Muscle layer of duodenum (tissue), 2 donors: ENCODE results near the gene TBCEL.
"Not testable (repeated sequence)": the region's sequence is repeated elsewhere in the genome, so short reads cannot be mapped to it uniquely, and the experiment has no call there.

Experiments used
- H3K27ac ChIP-seq: one replicate; pipeline ENCODE4 v1.7.0; 2013; ENCODE audit warnings: mild to moderate bottlenecking, low read length
- H3K27me3 ChIP-seq: one replicate; pipeline ENCODE4 v1.7.0; 2013; ENCODE audit warnings: low read depth, mild to moderate bottlenecking, control low read depth, low read length
- H3K36me3 ChIP-seq, 2 donors: one replicate each; pipeline ENCODE4 v1.7.0; 2013; ENCODE audit warnings: low read length in 2 of 2, control low read depth in 1 of 2, mild to moderate bottlenecking in 1 of 2; ENCODE audit not compliant: insufficient read depth in 2 of 2, control insufficient read depth in 1 of 2
- H3K4me1 ChIP-seq, 2 donors: one replicate each; pipeline ENCODE4 v1.7.0; 2013; ENCODE audit warnings: low read length in 2 of 2, mild to moderate bottlenecking in 2 of 2, control low read depth in 1 of 2, moderate library complexity in 1 of 2; ENCODE audit not compliant: insufficient read depth in 2 of 2, control insufficient read depth in 1 of 2
- H3K4me3 ChIP-seq, 2 donors: one replicate each; pipeline ENCODE4 v1.7.0; 2013; ENCODE audit warnings: low read length in 2 of 2, low read depth in 1 of 2, mild to moderate bottlenecking in 1 of 2
- H3K9me3 ChIP-seq, 2 donors: one replicate each; pipeline ENCODE4 v1.7.0; 2013; ENCODE audit warnings: low read length in 2 of 2, control low read depth in 1 of 2, mild to moderate bottlenecking in 1 of 2; ENCODE audit not compliant: control insufficient read depth in 1 of 2
- donor health status: healthy.

TBCEL gene

GRCh38 chr11:121031167-121031566, 7.3 kb downstream of the TBCEL start:
- no peaks in the 10 kb centered on the region for H3K4me1 ChIP-seq
- H3K4me3 ChIP-seq, result no peak overlapping the region
- H3K27me3 ChIP-seq, result no peaks in the 10 kb centered on the region

GRCh38 chr11:121031648-121032047, 7.7 kb downstream of the TBCEL start:
- H3K27me3 ChIP-seq, H3K4me1 ChIP-seq, H3K4me3 ChIP-seq, H3K27ac ChIP-seq, H3K36me3 ChIP-seq, H3K9me3 ChIP-seq: not testable (repeated sequence)

More at GRCh38 chr11:121031167-121031566, 7.3 kb downstream of the TBCEL start:
- Histone ChIP-seq H3K36me3 (no peaks in the 10 kb centered on the region), H3K9me3 (no peaks in the 10 kb centered on the region), H3K27ac (no peak overlapping the region)

- Histone ChIP-seq H3K4me3 (no peak overlapping the region), H3K27ac (no peak overlapping the region), H3K27me3 (no peaks in the 10 kb centered on the region), H3K9me3 (no peaks in the 10 kb centered on the region), H3K36me3 (no peaks in the 10 kb centered on the region), H3K4me1 (no peaks in the 10 kb centered on the region)
Measured at GRCh38 chr11:121032546-121032945, 8.6 kb downstream of the TBCEL start.

- Histone ChIP-seq H3K9me3 (no peaks in the 10 kb centered on the region), H3K4me3 (no peak overlapping the region), H3K27me3 (no peaks in the 10 kb centered on the region), H3K36me3 (no peaks in the 10 kb centered on the region), H3K4me1 (no peaks in the 10 kb centered on the region), H3K27ac (no peak overlapping the region)
Measured at GRCh38 chr11:121033635-121034034, 9.7 kb downstream of the TBCEL start.

- no peaks in the 10 kb centered on the region for H3K36me3 ChIP-seq
- H3K27ac ChIP-seq, result no peak overlapping the region
- no peak overlapping the region for H3K4me3 ChIP-seq
Measured at GRCh38 chr11:121035169-121035755, 11.4 kb downstream of the TBCEL start.

GRCh38 chr11:121035780-121036179, 11.9 kb downstream of the TBCEL start:
- Histone ChIP-seq H3K4me3 (no peak overlapping the region), H3K36me3 (no peaks in the 10 kb centered on the region), H3K27ac (no peak overlapping the region), H3K9me3 (no peaks in the 10 kb centered on the region), H3K4me1 (no peaks in the 10 kb centered on the region), H3K27me3 (no peaks in the 10 kb centered on the region)

More at GRCh38 chr11:121035169-121035755, 11.4 kb downstream of the TBCEL start:
- Histone ChIP-seq H3K4me1 (no peaks in the 10 kb centered on the region), H3K27me3 (no peaks in the 10 kb centered on the region), H3K9me3 (no peaks in the 10 kb centered on the region)

GRCh38 chr11:121037016-121037415, 13.1 kb downstream of the TBCEL start:
- no peaks in the 10 kb centered on the region for H3K36me3 ChIP-seq
- H3K9me3 ChIP-seq, result no peaks in the 10 kb centered on the region
- H3K27ac ChIP-seq, result no peak overlapping the region
- no peak overlapping the region for H3K4me3 ChIP-seq
- H3K4me1 ChIP-seq, result no peaks in the 10 kb centered on the region
- no peaks in the 10 kb centered on the region for H3K27me3 ChIP-seq

GRCh38 chr11:121038648-121039409, 14.9 kb downstream of the TBCEL start:
- Histone ChIP-seq H3K27me3 (no peaks in the 10 kb centered on the region), H3K36me3 (no peaks in the 10 kb centered on the region), H3K27ac (no peak overlapping the region), H3K4me3 (no peak overlapping the region), H3K9me3 (no peaks in the 10 kb centered on the region), H3K4me1 (no peaks in the 10 kb centered on the region)

GRCh38 chr11:121039971-121040613, 16.2 kb downstream of the TBCEL start:
- Histone ChIP-seq H3K4me1 (no peaks in the 10 kb centered on the region), H3K27me3 (no peaks in the 10 kb centered on the region), H3K36me3 (no peaks in the 10 kb centered on the region), H3K9me3 (no peaks in the 10 kb centered on the region), H3K27ac (no peak overlapping the region), H3K4me3 (no peak overlapping the region)

GRCh38 chr11:121040614-121041002, 16.7 kb downstream of the TBCEL start:
- no peaks in the 10 kb centered on the region for H3K4me1 ChIP-seq
- no peaks in the 10 kb centered on the region for H3K9me3 ChIP-seq
- no peak overlapping the region for H3K4me3 ChIP-seq
- no peak overlapping the region for H3K27ac ChIP-seq
- no peaks in the 10 kb centered on the region for H3K27me3 ChIP-seq
- no peaks in the 10 kb centered on the region for H3K36me3 ChIP-seq

GRCh38 chr11:121041072-121041471, 17.2 kb downstream of the TBCEL start:
- Histone ChIP-seq H3K9me3 (no peaks in the 10 kb centered on the region), H3K4me1 (no peaks in the 10 kb centered on the region), H3K36me3 (peaks cover 0 to 5% of the 10 kb centered on the region in 2 donors), H3K27ac (no peak overlapping the region), H3K4me3 (no peak overlapping the region), H3K27me3 (no peaks in the 10 kb centered on the region)
